ENCODE results near the gene PM20D1.

- TF ChIP-seq CTCF (IDR thresholded peaks at IDR 0.05) (no peak), EP300 (IDR thresholded peaks at IDR 0.05) (no peak)
These were observed 15.2 kb downstream of the PM20D1 start for GRCh38 chr1:205834751-205835150.
